Sciatic nerve (tissue), 2 donors: ENCODE measurements around the gene CCR1. TPM values are rescaled to one million over a fixed set of nuclear protein-coding genes. Genes with fewer than 3 reads are reported as not detected.
"Not testable (repeated sequence)": the region's sequence is repeated elsewhere in the genome, so short reads cannot be mapped to it uniquely, and the experiment has no call there.

Source experiments
- ATAC-seq: fragments of 200-7000 bp; cut with Tn5 transposase; one replicate; pipeline ENCODE4 v1.9.1; 2020; ENCODE audit warnings: mild to moderate bottlenecking, moderate library complexity
- DNase-seq: peaks from one replicate; pipeline ENCODE4 v3.0.0-alpha.2; 2020; ENCODE audit warnings: low spot score
- intact Hi-C: fragments of 100-400 bp; cut with DNase I; formaldehyde crosslinking; loops from one replicate; pipeline ENCODE4 v1.14.2; 2022
- total RNA-seq: library from RNA; stranded (reverse); fragmentation: NEBNext Ultra II Directional; extraction: Animal tissue kit (Norgen Biotek cat#: 25700); gene quantifications from one replicate; pipeline ENCODE4 v1.2.1, GENCODE V29; 2021
- donor health status: DM: no; HTN: no; CAD: no.
- donor health status: DM: no; HTN: no; CAD: no.

CCR1 gene
- total RNA-seq, 1 donor from 2014 or later: 16.5 TPM

DNA sequence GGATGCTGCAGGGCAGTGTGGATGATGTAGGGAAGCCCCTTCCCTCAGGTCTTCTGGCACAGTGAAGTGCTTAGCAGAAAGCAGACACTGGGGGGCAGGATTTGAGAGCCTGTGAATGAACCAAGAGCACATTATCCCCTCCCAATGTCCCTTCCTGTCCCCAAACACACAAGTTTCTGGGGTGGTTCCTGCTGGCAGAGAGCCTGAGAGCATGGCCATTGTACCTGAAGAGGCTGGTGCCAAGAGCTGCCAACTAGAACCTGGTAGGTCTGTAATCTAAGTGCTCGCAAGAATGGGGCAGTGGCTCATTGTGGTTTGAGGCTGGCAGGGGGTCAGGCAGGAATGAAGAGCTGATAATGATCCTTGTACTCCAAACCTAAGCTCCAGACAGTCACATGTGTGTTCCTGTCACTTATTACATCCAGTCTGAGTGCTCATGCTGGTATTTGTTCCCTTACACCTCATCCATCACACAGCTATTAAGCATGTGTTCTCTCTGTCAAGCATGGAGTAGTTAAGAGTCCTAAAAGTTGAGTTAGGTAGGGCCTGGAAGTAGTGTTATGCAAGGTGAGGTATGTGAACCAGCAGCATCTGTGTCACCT, 6.7 kb upstream of the CCR1 start:
- ATAC-seq: no peak

GRCh38 chr3:46213201-46213600, 5.1 kb upstream of the CCR1 start:
- ATAC-seq (no peak), DNase-seq (no peak)
- intact Hi-C loops: no loop called here

More for the DNA sequence above, 6.7 kb upstream of the CCR1 start:
- intact Hi-C loops: no loop called here
- DNase-seq: no peak

GRCh38 chr3:46212101-46212500, 4.0 kb upstream of the CCR1 start:
- ATAC-seq (no peak), DNase-seq (no peak)
- intact Hi-C loops: no loop called here

DNA sequence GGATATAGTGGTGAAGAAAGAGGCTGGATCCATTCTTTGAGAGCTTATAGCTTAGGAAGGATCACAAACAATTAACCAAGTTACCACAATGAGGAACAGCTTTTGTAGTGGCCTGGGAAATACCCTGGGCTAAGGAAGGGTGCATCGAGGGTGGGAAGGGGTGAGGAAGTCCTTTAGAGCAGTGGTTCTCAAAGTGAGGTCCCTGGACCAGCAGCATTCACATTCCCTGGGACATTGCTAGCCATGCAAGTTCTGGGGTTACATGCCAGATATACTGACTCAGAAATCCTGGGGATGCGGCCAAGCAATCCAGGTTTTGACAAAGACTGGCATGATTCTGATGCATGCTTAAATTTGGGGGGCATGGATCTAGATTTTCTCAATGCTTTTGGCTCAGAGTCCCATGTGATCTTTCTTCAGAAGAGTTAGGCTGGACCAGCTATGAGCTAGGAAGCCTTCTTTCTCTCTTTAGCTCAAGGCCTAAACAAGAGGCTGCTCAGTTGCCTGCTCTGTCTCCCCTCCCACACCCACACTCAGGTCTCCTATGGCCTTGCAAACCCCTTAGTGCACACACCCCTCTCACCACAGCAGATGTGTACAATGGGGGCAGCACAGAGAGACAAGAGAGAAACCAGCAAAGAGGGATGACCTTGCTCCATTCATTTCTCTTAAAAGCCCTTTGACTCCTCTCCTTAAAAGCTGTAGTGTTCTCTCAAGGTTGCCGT, 1.8 kb upstream of the CCR1 start:
- intact Hi-C loops: no loop called here

DNA sequence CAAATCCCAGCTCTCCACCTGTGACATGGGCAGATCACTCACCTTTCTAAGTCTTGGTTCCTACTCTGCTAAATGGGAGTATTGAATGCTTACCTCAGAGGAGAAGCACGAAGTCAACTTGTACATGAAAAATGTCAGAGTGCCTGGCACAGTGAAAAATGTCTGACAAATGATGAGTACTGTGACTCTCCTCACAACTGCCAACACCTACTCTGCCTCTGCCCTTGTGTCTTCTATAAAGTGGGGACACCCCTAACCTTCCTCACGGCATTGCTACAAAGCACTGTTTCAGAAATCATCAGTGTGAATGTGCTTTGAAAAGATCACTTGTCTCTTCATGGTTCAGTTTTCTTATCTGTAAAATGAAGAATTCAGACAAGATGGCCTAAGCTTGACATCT, 940 bp upstream of the CCR1 start:
- DNase-seq (no peak), ATAC-seq (no peak)
- intact Hi-C loops: no loop called here

More for the DNA sequence above, 1.8 kb upstream of the CCR1 start:
- ATAC-seq (no peak), DNase-seq (no peak)

- intact Hi-C loops, ATAC-seq, DNase-seq: not testable (repeated sequence)
Measured at GRCh38 chr3:46207514-46207913, 599 bp downstream of the CCR1 start.

GRCh38 chr3:46206282-46207015, 1.7 kb downstream of the CCR1 start:
- intact Hi-C loops: no loop called here
- ATAC-seq: peak; percentile 27
- no peak for DNase-seq

- DNase-seq (no peak), ATAC-seq (no peak)
- intact Hi-C loops: no loop called here
Measured at GRCh38 chr3:46205286-46205960, 2.7 kb downstream of the CCR1 start.

GRCh38 chr3:46203681-46204080, 4.4 kb downstream of the CCR1 start:
- DNase-seq (no peak), ATAC-seq (no peak)
- intact Hi-C loops: no loop called here

DNA sequence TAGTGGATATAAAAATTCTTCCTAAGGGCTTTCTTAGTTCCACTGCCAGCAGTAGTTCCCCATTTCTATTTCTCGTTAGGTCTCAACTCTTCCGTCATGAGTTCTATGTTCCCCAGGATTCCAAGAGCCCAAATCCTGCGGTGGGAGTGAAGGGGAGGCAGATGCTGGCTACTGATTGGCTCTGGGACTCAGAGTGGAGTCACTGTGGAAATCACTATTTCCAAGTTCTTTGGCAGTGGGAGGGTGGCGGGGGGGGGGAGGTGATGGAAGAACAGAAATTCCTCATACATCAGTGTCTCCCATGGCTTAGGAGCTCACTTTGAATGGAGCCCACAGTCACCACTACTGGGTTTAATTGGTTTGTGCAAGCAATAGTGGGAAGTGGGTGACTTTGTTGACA, 5.6 kb downstream of the CCR1 start:
- intact Hi-C loops: no loop called here
- ATAC-seq (no peak), DNase-seq (no peak)

- DNase-seq (no peak), ATAC-seq (no peak)
- intact Hi-C loops: no loop called here
Measured at GRCh38 chr3:46200790-46201189, 7.3 kb downstream of the CCR1 start.

DNA sequence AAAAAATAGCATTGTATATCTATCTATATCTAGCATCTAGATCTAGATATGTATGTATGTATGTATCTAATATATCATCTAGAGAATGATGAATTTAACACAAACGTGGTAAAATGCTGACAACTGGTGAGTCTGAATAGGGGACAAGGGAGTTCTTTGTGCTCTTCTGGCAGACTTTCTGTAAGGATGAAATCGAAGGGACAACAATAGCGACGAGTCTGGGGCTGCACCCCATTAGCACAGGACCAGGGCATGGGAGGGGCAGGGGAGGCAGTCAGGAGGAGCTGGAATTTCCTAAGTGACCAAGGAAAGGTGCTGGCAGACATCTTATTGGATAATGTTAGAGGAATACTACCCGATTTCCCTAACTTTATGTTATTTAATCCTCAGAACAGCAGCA, 7.9 kb downstream of the CCR1 start:
- intact Hi-C loops: no loop called here
- no peak for ATAC-seq

DNA sequence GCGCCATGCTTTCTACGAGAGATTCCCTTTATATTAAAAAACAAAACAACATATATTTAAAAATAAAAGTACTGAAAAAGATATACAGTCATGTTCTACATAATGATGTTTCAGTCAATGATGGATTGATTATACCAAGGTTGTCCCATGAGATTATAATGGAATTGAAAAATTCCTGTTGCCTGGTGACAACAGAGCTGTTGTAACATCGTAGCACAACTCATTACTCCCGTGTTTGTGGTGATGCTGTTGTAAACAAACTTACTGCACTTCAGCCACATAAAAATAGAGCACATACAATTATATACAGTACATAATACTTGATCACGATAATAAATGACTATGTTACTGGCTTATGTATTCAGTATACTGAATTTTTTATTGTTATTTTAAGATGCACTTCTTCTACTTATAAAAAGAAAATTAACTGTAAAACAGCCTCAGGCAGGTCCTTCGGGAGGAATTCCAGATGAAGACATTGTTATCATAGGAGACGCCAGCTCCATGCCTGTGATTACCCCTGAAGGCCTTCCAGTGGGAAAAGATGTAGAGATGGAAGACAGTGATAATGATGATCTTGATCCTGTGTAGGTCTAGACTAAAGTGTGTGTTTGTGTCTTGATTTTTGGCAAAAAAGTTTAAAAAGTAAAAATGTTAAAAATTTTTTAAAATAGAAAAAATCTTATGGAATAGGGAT, 11.7 kb downstream of the CCR1 start:
- no peak for DNase-seq
- intact Hi-C loops: no loop called here
- ATAC-seq: no peak

More for the DNA sequence above, 7.9 kb downstream of the CCR1 start:
- DNase-seq: no peak

DNA sequence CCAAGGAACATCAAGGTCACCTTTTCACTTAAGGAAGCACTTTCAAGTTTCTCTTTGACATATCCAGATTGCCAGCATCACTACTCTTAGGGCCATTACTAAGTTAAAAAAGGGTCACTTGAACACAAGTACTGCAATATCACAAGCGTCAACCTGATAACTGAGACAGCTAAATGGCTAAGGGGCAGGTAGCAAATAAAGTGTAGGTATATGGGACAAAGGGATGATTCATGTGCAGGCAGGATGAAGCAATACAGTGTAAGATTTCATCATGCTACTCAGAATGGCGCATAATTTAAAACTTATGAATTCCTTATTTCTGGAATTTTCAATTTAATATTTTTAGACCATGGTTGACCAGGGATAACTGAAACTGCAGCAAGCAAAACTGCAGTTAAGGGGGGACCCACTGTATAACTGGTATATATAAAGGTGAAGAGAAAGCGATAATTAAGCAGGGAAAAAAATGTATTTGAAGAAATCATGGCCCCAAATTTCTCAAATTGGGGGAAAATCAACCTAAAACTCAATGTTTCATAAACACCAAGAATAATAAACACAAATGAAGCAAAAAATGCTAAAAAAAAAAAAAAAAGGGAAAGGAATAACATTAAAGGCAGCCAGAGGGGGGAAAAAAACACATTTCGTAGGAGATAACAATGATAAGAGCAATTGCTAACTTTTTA, 13.1 kb downstream of the CCR1 start:
- DNase-seq (no peak), ATAC-seq (no peak)
- intact Hi-C loops: no loop called here

- ATAC-seq (peak; percentile 39), DNase-seq (no peak)
- intact Hi-C loops: no loop called here
Measured at GRCh38 chr3:46193436-46193835, 14.7 kb downstream of the CCR1 start.

DNA sequence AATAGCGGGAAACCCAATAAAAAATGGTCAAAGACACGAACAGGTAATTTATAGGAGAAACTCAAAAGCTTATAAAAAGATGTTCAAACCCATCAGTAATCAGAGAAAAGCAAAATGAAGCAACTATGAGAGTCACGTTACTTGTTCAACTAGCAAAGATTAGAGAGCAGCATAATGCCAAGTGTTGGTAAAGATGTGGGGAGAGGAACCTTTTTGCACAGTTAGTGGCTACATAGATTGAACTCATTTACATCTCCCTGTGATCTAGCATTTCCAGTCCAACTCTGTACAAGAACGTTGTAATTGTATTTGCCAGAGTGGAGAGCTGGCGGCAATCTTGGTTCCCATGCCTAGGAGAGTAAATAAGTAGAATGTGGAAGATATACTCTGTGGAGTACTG, 15.2 kb downstream of the CCR1 start:
- ATAC-seq: no peak
- DNase-seq: no peak
- intact Hi-C loops: no loop called here

DNA sequence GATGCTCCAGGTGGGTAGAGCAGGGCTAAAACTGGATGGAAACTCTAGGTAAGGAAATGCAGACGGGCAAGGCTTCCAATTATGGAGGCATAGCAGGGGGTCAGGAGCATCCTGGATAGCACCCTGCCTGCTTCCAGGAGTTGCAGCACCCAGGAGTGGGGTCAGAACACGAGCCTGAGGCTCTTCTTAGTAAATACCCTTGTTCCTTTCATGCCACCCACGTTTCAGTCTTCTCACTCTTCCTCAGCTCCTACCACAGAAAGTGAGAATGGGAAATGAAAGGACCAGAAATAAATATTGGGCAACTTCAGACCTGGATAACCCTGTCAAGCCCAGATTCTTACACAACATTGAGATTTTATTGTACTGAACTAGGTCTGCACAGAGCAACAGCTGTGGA, 16.4 kb downstream of the CCR1 start:
- intact Hi-C loops: no loop called here
- ATAC-seq (peak; percentile 24), DNase-seq (no peak)

- intact Hi-C loops: no loop called here
- DNase-seq (no peak), ATAC-seq (no peak)
Measured at GRCh38 chr3:46188708-46189107, 19.4 kb downstream of the CCR1 start.

GRCh38 chr3:46187876-46188275, 20.2 kb downstream of the CCR1 start:
- intact Hi-C loops: no loop called here
- DNase-seq: no peak
- no peak for ATAC-seq
